GM21423 (cell line): ENCODE results near the gene BANF2.
"Not testable (repeated sequence)": the region's sequence is repeated elsewhere in the genome, so short reads cannot be mapped to it uniquely, and the experiment has no call there.

Experiments used
- ATAC-seq: cut with Tn5 transposase; IDR thresholded peaks from one replicate; pipeline ENCODE4 v1.9.1; 2021; ENCODE audit warnings: mild to moderate bottlenecking, moderate library complexity; ENCODE audit not compliant: unreplicated experiment

Gene BANF2

DNA sequence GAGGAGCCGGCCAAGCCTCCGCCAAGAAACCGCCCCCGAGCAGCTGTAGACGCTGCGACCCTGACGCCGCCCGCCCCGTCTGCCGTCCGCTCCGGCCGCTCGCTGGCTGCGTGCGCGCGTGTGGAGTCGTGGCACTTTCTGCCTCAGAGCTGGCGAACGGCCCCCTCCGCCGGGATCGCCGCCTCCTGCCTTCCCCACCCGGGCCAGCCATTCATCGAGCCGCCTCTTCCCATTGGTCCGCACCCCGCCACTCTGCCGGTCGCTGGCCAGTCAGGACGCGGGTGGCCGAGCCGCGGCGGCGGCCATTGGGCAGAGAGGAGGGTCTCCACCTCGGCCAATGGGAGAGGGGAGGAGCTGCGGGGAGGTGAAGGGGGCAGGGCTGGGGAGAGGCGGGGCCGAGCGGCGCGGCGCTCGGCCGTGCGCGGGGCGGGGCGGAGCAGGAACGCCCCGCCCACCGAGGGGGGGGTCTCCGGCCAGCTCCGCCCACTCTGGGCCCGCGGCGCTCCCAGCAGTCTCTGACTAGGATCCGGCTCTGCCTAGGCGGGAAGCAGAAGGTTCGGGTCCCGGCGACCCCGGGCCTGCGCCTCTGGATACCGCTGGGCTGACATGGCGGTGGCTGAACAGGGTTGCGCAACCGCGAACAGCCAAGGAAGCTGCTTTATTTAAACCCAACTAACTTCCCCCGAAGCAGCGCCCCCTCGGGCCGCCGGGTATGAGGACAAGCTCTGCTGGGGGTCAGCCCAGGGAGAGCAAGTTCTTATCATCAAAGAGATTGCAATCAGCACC is 17.5 kb upstream of the BANF2 start, which contains the start of gene RRBP1:
Gene RRBP1, minus strand, starts transcription at position 140 of the 786 bp plus-strand sequence. CDS start 21,735 bp downstream, outside the sequence.
- peak; percentile 88 for ATAC-seq

DNA sequence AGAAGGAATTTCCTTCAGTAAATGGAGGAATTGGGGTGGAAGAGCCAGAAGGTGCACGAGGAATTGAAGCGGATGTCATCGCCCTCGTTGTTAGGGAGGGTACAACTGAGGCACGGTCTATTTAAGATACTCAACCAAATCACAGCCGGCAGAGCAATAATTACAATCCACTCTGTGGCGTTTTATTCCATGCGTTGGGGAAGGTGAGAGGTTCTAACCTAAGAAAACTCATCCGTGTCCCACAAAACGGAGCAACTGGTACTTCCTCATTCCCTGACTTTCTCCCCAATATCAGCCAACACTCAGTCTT is 16.9 kb upstream of the BANF2 start:
- ATAC-seq = no peak

- no peak for ATAC-seq
Observed at GRCh38 chr20:17683218-17684076, 16.3 kb upstream of the BANF2 start.

DNA sequence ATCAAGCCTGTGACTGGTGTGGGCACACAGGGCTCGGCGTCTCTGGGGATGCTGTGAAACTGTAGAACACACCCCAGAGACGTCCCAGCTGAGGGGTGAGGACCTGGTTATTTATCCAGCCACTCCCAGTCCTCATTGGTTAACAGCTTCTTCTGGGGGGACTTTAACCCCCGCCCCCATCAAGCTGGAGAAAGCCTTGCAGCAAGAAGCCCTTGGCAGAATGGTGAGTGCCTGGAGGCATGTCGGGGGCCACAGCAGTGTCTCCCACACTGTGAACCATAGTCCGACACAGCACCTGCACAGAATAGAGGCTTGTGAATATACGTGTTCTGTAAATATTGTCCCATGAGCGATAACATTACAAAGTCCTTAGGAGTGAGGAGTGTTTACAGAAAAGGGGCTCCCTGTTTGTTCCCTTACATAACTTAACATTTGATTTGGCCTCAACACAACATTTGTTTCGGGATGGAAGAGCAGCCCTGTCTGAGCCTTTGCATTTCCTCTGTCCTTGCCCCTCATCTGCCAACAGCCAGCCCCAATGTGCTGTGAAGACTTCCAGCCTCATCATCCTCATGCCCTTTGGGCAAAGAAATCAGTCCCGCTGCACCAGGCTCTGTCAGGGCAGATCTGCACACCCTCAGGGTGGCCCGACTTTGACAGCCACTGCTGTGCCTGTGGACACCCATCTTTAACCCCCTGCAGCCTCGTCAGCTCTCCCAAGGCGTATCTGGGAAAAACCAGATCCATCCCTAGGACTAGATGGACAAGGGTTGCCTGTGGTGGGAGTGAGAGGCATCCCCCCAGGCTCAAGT is 15.5 kb upstream of the BANF2 start:
- no peak for ATAC-seq

- ATAC-seq = no peak
Observed at GRCh38 chr20:17685168-17685567, 14.6 kb upstream of the BANF2 start.

DNA sequence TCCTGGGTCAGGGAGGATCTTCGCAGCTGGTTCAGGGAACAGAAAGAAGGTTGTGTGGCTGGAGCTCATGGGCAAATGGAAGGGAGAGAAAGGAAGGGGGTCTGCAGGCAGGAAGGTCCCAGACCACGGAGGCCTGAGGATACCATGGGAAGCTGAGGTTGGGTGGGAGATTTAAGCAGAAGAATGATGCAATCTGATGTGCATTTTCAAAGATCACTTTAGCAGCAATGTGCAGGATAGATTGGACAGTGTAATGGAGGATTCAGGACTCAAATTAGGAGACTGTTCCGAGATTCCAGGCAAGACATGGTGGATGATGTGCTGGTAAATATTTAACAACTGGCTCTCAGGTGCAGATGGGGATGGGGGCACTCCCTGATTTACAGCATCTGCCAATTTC is 12.0 kb upstream of the BANF2 start:
- no peak for ATAC-seq

- no peak for ATAC-seq
Observed at GRCh38 chr20:17688965-17689364, 10.8 kb upstream of the BANF2 start.

DNA sequence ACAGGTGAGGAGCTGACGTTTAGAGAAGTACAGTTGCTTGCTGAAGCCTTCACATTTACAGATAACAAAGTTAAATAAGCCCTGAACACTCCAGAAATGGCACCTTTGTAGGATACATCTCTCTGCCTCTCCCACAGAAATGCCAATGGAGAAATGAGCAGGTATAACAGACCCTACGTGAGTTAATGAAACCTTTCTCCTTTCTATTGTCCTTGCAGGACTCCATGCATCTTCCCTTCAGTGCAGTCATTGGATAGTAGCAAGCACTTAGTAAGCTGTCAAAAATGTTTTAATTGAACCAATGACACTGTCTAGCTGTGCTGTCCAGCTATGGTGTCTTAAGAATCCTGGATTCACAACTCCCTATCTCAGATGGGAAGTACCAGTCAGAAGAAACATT is 9.6 kb upstream of the BANF2 start:
- ATAC-seq = no peak

DNA sequence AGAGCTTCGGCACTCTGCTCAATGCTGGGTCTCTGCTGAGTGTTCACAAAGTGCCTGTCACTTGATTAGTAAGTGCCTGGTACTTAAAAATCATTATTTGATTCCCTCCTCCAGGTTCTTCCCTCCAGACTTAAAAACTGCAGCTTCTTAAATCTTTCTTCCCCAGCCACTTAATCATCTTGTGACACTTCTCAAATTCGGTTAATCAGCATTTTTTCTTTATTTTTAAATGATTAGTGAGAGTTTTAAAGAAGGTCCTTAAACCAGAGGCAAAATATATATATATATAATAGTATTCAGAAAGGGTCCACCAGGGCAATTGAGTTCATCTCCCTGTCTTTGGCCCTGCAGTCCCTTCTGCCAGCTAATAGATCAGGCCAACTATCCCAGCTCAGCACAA is 8.0 kb upstream of the BANF2 start:
- no peak for ATAC-seq

- no peak for ATAC-seq
Observed at GRCh38 chr20:17693444-17694001, 6.2 kb upstream of the BANF2 start.

- no peak for ATAC-seq
Observed at GRCh38 chr20:17694767-17695166, 5.0 kb upstream of the BANF2 start.

- ATAC-seq = no peak
Observed at GRCh38 chr20:17696287-17696686, 3.5 kb upstream of the BANF2 start.

DNA sequence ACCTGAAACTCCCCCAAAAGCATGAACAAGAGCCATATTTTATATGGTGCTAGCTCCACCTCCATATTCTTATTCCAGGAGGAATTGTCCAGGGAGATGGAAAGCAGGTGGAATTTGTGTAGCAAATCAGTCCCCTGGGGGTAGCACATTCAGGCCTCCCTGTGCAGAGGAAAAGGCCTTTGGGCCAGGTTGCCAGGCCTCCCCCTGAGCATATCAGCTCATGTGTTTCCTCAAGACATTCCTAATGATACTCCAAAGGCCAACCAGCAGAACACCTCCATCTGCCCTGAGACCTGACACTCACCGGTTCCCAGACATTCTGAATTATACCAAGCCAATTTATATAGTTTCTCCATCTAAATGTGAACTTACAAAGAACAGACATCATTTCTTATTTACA is 2.6 kb upstream of the BANF2 start:
- ATAC-seq = no peak

GRCh38 chr20:17698384-17698783 is 1.4 kb upstream of the BANF2 start:
- ATAC-seq = no peak

DNA sequence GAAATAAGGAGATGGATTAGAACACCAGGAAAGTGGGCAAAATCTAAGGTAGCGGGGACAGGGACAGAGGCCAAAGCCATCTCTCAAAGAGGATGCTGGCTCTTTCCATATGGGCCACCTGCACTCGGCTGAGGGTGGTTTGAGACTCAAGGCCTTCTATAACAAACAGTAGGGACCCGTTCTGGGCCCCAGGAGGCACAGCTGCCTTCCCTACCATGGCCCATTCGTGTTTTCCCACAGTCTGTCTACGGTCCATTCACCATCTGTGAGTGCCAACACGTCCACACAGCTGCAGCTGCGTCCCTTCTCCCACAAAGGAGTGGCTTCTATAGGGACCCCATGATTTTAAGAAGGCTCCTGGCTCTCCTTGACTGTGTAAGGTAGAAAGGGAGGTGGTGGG is 871 bp downstream of the BANF2 start:
- no peak for ATAC-seq

DNA sequence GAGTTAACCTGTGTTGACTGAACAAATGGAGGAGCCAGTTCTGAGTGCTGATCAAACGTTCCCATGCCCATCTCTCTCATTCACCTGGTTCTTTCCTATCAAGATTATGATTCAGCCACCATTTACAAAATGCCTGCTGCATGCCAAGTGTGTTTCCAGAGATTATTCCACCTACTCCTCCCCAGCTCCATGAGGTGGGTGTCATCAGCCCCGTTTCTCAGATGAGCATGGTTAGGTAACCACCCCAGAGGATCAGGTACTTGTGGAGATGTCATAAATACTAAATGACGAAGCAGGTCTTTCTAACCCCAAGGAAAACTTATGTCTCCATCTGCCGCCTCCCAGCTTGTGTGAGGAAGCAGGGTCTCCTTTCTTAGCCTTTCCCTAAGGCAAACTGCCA is 2.1 kb downstream of the BANF2 start:
- no peak for ATAC-seq

- ATAC-seq = no peak
Observed at GRCh38 chr20:17704589-17705317, 5.0 kb downstream of the BANF2 start.

DNA sequence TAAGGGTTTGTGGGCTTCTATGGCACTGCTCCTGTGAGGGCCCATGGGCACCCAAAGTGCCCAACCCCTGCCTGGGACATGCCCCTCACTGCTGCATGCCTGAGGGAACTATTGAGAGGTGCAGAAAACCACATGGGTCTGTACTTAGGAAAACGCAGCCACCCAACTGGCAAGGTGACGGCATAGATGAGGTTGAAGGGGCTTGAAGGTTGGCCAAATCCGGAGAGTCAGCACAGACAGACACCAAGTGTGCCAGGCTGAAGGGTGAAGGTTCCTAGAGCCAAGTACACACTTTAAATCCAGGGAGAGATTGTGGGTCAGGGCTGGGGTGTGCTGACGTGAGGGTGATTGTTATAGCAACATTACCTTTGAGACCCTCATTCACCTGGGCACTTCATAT is 6.2 kb downstream of the BANF2 start:
- ATAC-seq = no peak

GRCh38 chr20:17706632-17707031 is 6.9 kb downstream of the BANF2 start:
- no peak for ATAC-seq

GRCh38 chr20:17707951-17708350 is 8.2 kb downstream of the BANF2 start:
- not testable (repeated sequence) for ATAC-seq
